GM12891 (cell line): ENCODE results near the gene LYZL6. TPM values are rescaled to one million over a fixed set of nuclear protein-coding genes. Genes with fewer than 3 reads are reported as not detected.

Experiments used
- DNase-seq: peaks from one replicate; pipeline ENCODE4 v3.0.0; 2011; ENCODE audit warnings: low spot score; ENCODE audit not compliant: insufficient read length
- FAIRE-seq: peaks from 2 replicates; lab custom pipeline; 2011; peaks lifted over from hg19 to GRCh38; lab: Jason Lieb, UNC
- PAX5 ChIP-seq: IDR thresholded peaks from 2 replicates; pipeline ENCODE4 v1.6.1; 2011; ENCODE audit warnings: low read length, moderate library complexity, mild to moderate bottlenecking; ENCODE audit not compliant: insufficient read depth, severe bottlenecking
- POLR2A ChIP-seq: IDR thresholded peaks from 2 replicates; pipeline ENCODE4 v1.6.1; 2011; ENCODE audit warnings: low read depth, low read length, control low read depth
- POLR2AphosphoS5 ChIP-seq: IDR thresholded peaks from 2 replicates; pipeline ENCODE4 v1.6.1; 2011; ENCODE audit warnings: low read depth, low read length, control low read depth
- POU2F2 ChIP-seq: IDR thresholded peaks from 2 replicates; pipeline ENCODE4 v1.6.1; 2011; ENCODE audit warnings: low read depth, mild to moderate bottlenecking, control low read depth, low read length, moderate library complexity
- SPI1 ChIP-seq: IDR thresholded peaks from 2 replicates; pipeline ENCODE4 v1.6.1; 2011; ENCODE audit warnings: low read depth, low read length, control low read depth
- TAF1 ChIP-seq: IDR thresholded peaks from 2 replicates; pipeline ENCODE4 v1.6.1; 2011; ENCODE audit warnings: low read depth, low read length, control low read depth
- polyA plus RNA-seq: library from polyadenylated mRNA; unstranded; fragments of >200 nt; gene quantifications from one replicate; pipeline ENCODE4 v1.2.1, GENCODE V29; 2012; ENCODE audit warnings: low read depth, missing spikeins, inconsistent platforms; ENCODE audit not compliant: missing spikeins

LYZL6 gene, protein sequence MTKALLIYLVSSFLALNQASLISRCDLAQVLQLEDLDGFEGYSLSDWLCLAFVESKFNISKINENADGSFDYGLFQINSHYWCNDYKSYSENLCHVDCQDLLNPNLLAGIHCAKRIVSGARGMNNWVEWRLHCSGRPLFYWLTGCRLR
- polyA plus RNA-seq = not detected

DNA sequence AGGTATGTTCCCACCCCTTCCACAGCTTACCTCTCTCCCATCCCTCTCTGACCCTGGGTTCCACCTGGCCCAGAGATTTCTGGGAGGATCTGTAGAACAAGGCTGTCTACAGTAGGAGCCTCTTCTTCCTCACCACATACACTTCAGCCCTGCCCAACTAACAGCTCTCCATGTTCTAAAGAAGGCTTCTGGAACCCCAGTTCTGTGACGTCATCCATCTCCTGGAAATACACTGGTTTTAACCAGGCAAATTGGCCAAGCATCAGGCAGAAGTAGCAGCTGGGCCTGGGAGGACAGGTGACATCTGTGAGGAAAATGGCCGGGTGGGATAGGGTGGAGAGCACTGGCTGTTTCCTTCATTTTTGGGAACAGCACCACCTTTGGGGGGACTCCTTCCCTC, at the start of gene LYZL6:
LYZL6 (minus strand) TSS at position 177 of the 400 bp plus-strand sequence. CDS start 4,357 bp downstream, outside the sequence.
- DNase-seq = no peak
- no peak for TF ChIP-seq TAF1
- no peak for FAIRE-seq

DNA sequence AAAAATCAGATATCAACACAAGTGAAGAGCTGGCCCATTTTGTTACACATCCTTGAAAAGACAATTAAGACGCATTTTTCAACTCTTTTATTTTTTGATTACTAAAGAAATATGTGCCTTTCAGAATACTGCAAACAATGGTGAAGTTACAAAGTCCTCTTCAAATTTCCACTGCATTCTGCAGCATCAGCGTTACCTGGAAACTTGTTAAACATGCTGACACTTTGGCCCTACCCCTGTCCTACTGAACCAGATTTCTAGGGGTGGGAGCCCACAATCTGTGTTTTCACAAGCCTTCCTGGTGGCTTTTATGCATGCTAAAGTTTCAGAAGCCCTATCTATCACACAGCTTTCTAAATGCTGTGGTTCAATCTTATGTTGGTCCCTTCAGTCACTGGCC, 47.6 kb upstream of the LYZL6 start:
- FAIRE-seq (no peak), DNase-seq (no peak)
- TF ChIP-seq POLR2AphosphoS5 (no peak), POLR2A (no peak), POU2F2 (no peak), SPI1 (no peak), TAF1 (no peak), PAX5 (no peak)

DNA sequence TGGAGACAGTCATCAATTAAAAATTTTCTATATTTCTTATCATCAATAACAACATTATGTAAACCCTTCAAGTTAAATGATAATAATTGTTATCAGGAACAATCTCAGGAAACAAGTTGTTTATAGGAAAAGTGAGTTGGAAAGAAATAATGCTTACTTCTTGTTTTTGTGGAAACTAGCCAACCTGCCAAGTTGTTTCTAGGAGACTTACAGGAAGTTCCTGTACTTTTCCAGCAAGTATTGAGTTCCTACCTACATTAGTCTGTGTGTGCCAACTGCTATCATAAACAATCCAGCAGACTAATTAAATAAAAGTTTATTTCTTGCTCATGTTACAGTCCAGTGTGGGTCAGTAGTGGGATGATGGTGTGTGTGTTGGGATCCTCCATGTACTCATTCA, 44.7 kb upstream of the LYZL6 start:
- FAIRE-seq (no peak), DNase-seq (no peak)
- TF ChIP-seq SPI1 (no peak), POU2F2 (no peak), TAF1 (no peak), POLR2A (no peak), POLR2AphosphoS5 (no peak), PAX5 (no peak)

- DNase-seq (no peak), FAIRE-seq (no peak)
- TF ChIP-seq POLR2AphosphoS5 (no peak), TAF1 (no peak), PAX5 (no peak), SPI1 (no peak), POU2F2 (no peak)
Measured at GRCh38 chr17:35986643-35987042, 43.1 kb upstream of the LYZL6 start, which contains the start of gene CCL14. Gene CCL14 (minus strand): TSS chr17:35986729. CDS start chr17:35986649, 80 bp downstream.

GRCh38 chr17:35984140-35984539, 40.6 kb upstream of the LYZL6 start:
- no peak for FAIRE-seq
- DNase-seq = no peak
- no peak for TF ChIP-seq TAF1
- no peak for TF ChIP-seq POLR2A
- TF ChIP-seq SPI1 = no peak
- TF ChIP-seq PAX5 = no peak
- no peak for TF ChIP-seq POU2F2

DNA sequence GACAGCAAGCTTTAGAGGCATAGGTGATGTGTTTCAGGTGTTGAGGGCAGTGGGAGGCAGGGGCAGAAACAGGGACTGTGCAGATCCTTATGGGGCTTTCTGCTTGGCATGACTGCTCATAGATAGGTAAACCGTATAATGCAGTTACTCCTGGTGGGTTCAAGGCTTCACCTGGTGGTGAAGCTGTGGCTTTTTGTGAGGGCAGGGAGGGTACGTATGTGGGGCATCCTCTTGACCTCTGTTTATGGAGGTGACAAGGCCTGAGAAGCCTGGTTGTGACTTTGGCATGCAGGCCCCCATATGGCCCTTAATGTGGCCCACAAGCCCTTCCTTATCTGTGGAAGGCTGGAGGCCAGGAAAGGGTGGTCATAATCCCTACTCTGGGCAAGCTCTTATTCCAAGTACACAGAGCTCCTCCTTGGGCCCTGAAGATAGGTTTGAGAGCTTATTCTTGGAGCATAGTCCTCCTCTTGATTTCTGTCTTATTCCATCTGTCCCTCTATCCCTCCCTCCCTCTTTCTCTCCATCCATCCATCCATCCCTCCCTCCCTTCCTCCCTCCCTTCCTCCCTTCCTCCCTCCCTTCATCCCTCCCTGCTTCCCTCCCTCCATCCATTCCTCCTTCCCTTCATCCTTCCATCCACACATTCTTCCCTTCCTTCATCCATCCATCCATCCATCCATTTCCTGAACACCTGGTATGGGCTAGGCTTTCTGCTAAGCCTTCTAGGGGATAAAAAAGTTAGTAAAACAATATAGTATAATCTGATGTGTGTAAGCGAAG, 39.1 kb upstream of the LYZL6 start:
- FAIRE-seq = no peak
- TF ChIP-seq POLR2A = no peak
- DNase-seq = no peak

DNA sequence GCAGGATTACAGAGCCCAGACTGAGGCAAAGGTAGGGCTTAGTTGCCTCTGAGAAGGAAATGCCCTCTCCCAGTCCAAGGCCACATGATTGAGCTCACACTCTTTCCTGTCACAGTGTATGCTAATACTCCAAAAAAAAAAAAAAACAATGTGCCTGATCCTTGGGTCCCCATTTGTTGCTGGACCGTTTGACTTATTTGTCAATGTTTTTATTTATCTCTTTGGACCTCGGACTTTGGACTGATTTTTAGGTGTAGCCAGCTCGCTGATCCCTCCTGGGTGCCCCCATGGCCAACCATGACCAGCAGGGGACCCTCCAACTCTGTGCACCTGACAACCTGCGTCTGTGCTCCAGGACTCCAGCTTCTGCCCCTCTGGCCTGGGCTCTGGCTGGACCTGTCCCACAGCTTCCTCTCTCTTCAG, 38.4 kb upstream of the LYZL6 start:
- DNase-seq (no peak), FAIRE-seq (no peak)
- TF ChIP-seq POU2F2 (no peak), POLR2A (no peak), TAF1 (no peak), PAX5 (no peak), SPI1 (no peak), POLR2AphosphoS5 (no peak)

- no peak for TF ChIP-seq POLR2AphosphoS5
- TF ChIP-seq PAX5 = no peak
- no peak for TF ChIP-seq POLR2A
- no peak for TF ChIP-seq POU2F2
- no peak for TF ChIP-seq SPI1
- TF ChIP-seq TAF1 = no peak
- DNase-seq = no peak
- FAIRE-seq = no peak
Measured at GRCh38 chr17:35981246-35981645, 37.7 kb upstream of the LYZL6 start, which contains the start of gene CCL16. Gene CCL16 (minus strand): TSS chr17:35981497. CDS start chr17:35981420, 77 bp downstream.

DNA sequence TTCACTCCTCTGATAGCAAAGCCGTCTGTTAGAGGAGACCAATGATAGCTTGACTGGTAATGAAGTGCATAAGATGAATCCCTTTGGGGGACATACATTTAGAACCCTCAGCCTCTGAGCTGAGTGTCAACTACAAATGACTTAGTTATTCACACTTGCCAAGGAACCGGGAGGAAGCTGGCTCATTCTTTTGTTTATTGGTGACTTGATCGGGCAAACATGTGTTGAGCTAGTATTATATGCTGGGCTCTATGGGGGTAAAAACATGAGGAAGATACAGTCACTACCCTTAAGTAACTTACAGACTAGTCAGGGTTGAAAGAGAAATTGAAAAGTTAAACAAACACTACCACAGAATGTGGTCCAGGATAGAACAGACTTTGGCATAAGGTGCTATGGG, 34.8 kb upstream of the LYZL6 start:
- FAIRE-seq (no peak), DNase-seq (no peak)
- TF ChIP-seq POLR2AphosphoS5 = no peak
- TF ChIP-seq TAF1 = no peak
- no peak for TF ChIP-seq PAX5
- TF ChIP-seq POU2F2 = no peak
- no peak for TF ChIP-seq POLR2A
- TF ChIP-seq SPI1 = no peak

- DNase-seq = peak; percentile 28
- no peak for TF ChIP-seq POLR2AphosphoS5
- TF ChIP-seq POU2F2 = peak; percentile 23; the same call in 1 of the 2 replicates
- TF ChIP-seq POLR2A = no peak
- no peak for TF ChIP-seq TAF1
- peak; percentile 94 for TF ChIP-seq SPI1
- TF ChIP-seq PAX5 = no peak
- FAIRE-seq = no peak
Measured at GRCh38 chr17:35977509-35977908, 34.0 kb upstream of the LYZL6 start.
